Right lobe of liver (tissue), 4 donors: ENCODE measurements around the gene ERC1.

ENCODE experiments used
- POLR2A ChIP-seq: fragments of 450-650 bp; IDR thresholded peaks from one replicate; pipeline ENCODE4 v1.6.1; 2017; ENCODE audit warnings: antibody characterized with exemption, mild to moderate bottlenecking
- TF ChIP-seq, protein P1 (sequence below), 4 donors: fragments of 200-600 bp in 3 of 4; fragments of 450-650 bp in 1 of 4; IDR thresholded peaks; one replicate each; pipeline versions ENCODE4 v1.5.1 to v1.8.0; 2016 to 2022; ENCODE audit warnings: antibody characterized with exemption in 4 of 4, mild to moderate bottlenecking in 2 of 4
- donor health status: DM: no; HTN: no; CAD: no.
- donor health status: DM: no; HTN: no; CAD: no.
- donor health status: DM: no; HTN: yes; CAD: no.

DNA sequence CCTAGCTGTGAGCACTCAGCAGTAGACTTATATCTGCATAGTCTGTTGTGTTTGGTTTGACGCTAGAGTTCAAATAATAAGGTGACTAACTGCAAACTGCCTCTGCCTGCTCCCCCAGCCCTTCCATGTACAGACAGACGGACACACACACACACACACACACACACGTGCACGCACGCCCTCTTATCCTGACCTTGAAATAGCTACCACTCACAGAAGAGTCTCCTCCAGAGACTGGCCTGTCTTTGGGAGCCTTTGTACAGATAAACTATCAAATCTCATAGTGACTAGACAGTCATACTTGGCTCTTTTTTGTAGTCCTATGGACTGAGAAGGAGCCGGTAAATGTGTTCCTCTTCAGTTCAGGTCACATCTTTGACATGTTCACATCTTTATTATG lies 445.0 kb downstream of the ERC1 start:
- TF ChIP-seq, protein P1, sequence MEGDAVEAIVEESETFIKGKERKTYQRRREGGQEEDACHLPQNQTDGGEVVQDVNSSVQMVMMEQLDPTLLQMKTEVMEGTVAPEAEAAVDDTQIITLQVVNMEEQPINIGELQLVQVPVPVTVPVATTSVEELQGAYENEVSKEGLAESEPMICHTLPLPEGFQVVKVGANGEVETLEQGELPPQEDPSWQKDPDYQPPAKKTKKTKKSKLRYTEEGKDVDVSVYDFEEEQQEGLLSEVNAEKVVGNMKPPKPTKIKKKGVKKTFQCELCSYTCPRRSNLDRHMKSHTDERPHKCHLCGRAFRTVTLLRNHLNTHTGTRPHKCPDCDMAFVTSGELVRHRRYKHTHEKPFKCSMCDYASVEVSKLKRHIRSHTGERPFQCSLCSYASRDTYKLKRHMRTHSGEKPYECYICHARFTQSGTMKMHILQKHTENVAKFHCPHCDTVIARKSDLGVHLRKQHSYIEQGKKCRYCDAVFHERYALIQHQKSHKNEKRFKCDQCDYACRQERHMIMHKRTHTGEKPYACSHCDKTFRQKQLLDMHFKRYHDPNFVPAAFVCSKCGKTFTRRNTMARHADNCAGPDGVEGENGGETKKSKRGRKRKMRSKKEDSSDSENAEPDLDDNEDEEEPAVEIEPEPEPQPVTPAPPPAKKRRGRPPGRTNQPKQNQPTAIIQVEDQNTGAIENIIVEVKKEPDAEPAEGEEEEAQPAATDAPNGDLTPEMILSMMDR (IDR thresholded peaks at IDR 0.05): no peak
- no peak for TF ChIP-seq POLR2A
